ENCODE results near the gene ADAMTSL3.

ADAMTSL3 gene

GRCh38 chr15:83858820-83859505 lies 205.0 kb downstream of the ADAMTSL3 start:
- H3K4me3 ChIP-seq (ENCODE audit: low read depth in 1 of 2, low read length in 2 of 2), result no peak overlapping the region
- no peaks in the 10 kb centered on the region for H3K9me3 ChIP-seq (ENCODE audit: control insufficient read depth in 1 of 2, low read length in 2 of 2)
- no peaks in the 10 kb centered on the region for H3K27me3 ChIP-seq (ENCODE audit: low read depth, low read length)
- H3K36me3 ChIP-seq (ENCODE audit: control insufficient read depth in 1 of 2, insufficient read depth in 2 of 2, low read length in 2 of 2), result no peaks in the 10 kb centered on the region
- H3K4me1 ChIP-seq (ENCODE audit: control insufficient read depth in 1 of 2, insufficient read depth in 2 of 2, low read length in 2 of 2), result peaks cover 0 to 35% of the 10 kb centered on the region in 2 donors
- H3K27ac ChIP-seq (ENCODE audit: low read length), result no peak overlapping the region

GRCh38 chr15:83866692-83867091 lies 212.8 kb downstream of the ADAMTSL3 start:
- Histone ChIP-seq H3K27me3 (ENCODE audit: low read depth, low read length) (no peaks in the 10 kb centered on the region), H3K36me3 (ENCODE audit: control insufficient read depth in 1 of 2, insufficient read depth in 2 of 2, low read length in 2 of 2) (no peaks in the 10 kb centered on the region), H3K9me3 (ENCODE audit: control insufficient read depth in 1 of 2, low read length in 2 of 2) (no peaks in the 10 kb centered on the region), H3K27ac (ENCODE audit: low read length) (no peak overlapping the region), H3K4me1 (ENCODE audit: control insufficient read depth in 1 of 2, insufficient read depth in 2 of 2, low read length in 2 of 2) (peaks cover 0 to 3% of the 10 kb centered on the region in 2 donors), H3K4me3 (ENCODE audit: low read depth in 1 of 2, low read length in 2 of 2) (no peak overlapping the region)

- Histone ChIP-seq H3K36me3 (ENCODE audit: control insufficient read depth in 1 of 2, insufficient read depth in 2 of 2, low read length in 2 of 2) (no peaks in the 10 kb centered on the region), H3K4me3 (ENCODE audit: low read depth in 1 of 2, low read length in 2 of 2) (no peak overlapping the region), H3K9me3 (ENCODE audit: control insufficient read depth in 1 of 2, low read length in 2 of 2) (no peaks in the 10 kb centered on the region), H3K27ac (ENCODE audit: low read length) (no peak overlapping the region), H3K27me3 (ENCODE audit: low read depth, low read length) (no peaks in the 10 kb centered on the region), H3K4me1 (ENCODE audit: control insufficient read depth in 1 of 2, insufficient read depth in 2 of 2, low read length in 2 of 2) (peaks cover 0 to 3% of the 10 kb centered on the region in 2 donors)
Observed at GRCh38 chr15:83869341-83869740, 215.4 kb downstream of the ADAMTSL3 start.

GRCh38 chr15:83871808-83872559 lies 218.1 kb downstream of the ADAMTSL3 start:
- Histone ChIP-seq H3K9me3 (ENCODE audit: control insufficient read depth in 1 of 2, low read length in 2 of 2) (no peaks in the 10 kb centered on the region), H3K4me3 (ENCODE audit: low read depth in 1 of 2, low read length in 2 of 2) (no peak overlapping the region), H3K36me3 (ENCODE audit: control insufficient read depth in 1 of 2, insufficient read depth in 2 of 2, low read length in 2 of 2) (no peaks in the 10 kb centered on the region), H3K27ac (ENCODE audit: low read length) (no peak overlapping the region), H3K27me3 (ENCODE audit: low read depth, low read length) (no peaks in the 10 kb centered on the region), H3K4me1 (ENCODE audit: control insufficient read depth in 1 of 2, insufficient read depth in 2 of 2, low read length in 2 of 2) (peaks cover 0 to 3% of the 10 kb centered on the region in 2 donors)

GRCh38 chr15:83873966-83874365 lies 220.0 kb downstream of the ADAMTSL3 start:
- Histone ChIP-seq H3K9me3 (ENCODE audit: control insufficient read depth in 1 of 2, low read length in 2 of 2) (no peaks in the 10 kb centered on the region), H3K27me3 (ENCODE audit: low read depth, low read length) (no peaks in the 10 kb centered on the region), H3K36me3 (ENCODE audit: control insufficient read depth in 1 of 2, insufficient read depth in 2 of 2, low read length in 2 of 2) (no peaks in the 10 kb centered on the region), H3K4me1 (ENCODE audit: control insufficient read depth in 1 of 2, insufficient read depth in 2 of 2, low read length in 2 of 2) (no peaks in the 10 kb centered on the region), H3K4me3 (ENCODE audit: low read depth in 1 of 2, low read length in 2 of 2) (no peak overlapping the region), H3K27ac (ENCODE audit: low read length) (no peak overlapping the region)

- H3K27ac ChIP-seq (ENCODE audit: low read length), result no peak overlapping the region
- no peaks in the 10 kb centered on the region for H3K4me1 ChIP-seq (ENCODE audit: control insufficient read depth in 1 of 2, insufficient read depth in 2 of 2, low read length in 2 of 2)
- H3K27me3 ChIP-seq (ENCODE audit: low read depth, low read length), result no peaks in the 10 kb centered on the region
- no peaks in the 10 kb centered on the region for H3K9me3 ChIP-seq (ENCODE audit: control insufficient read depth in 1 of 2, low read length in 2 of 2)
- H3K4me3 ChIP-seq (ENCODE audit: low read depth in 1 of 2, low read length in 2 of 2), result no peak overlapping the region
- H3K36me3 ChIP-seq (ENCODE audit: control insufficient read depth in 1 of 2, insufficient read depth in 2 of 2, low read length in 2 of 2), result no peaks in the 10 kb centered on the region
Observed at GRCh38 chr15:83880529-83880928, 226.6 kb downstream of the ADAMTSL3 start.

- H3K9me3 ChIP-seq (ENCODE audit: control insufficient read depth in 1 of 2, low read length in 2 of 2), result no peaks in the 10 kb centered on the region
- H3K27ac ChIP-seq (ENCODE audit: low read length), result no peak overlapping the region
- no peaks in the 10 kb centered on the region for H3K27me3 ChIP-seq (ENCODE audit: low read depth, low read length)
- no peaks in the 10 kb centered on the region for H3K4me1 ChIP-seq (ENCODE audit: control insufficient read depth in 1 of 2, insufficient read depth in 2 of 2, low read length in 2 of 2)
- no peaks in the 10 kb centered on the region for H3K36me3 ChIP-seq (ENCODE audit: control insufficient read depth in 1 of 2, insufficient read depth in 2 of 2, low read length in 2 of 2)
- H3K4me3 ChIP-seq (ENCODE audit: low read depth in 1 of 2, low read length in 2 of 2), result no peak overlapping the region
Observed at GRCh38 chr15:83881156-83881555, 227.2 kb downstream of the ADAMTSL3 start.

GRCh38 chr15:83886321-83886720 lies 232.4 kb downstream of the ADAMTSL3 start:
- no peaks in the 10 kb centered on the region for H3K27me3 ChIP-seq (ENCODE audit: low read depth, low read length)

GRCh38 chr15:83887404-83887803 lies 233.5 kb downstream of the ADAMTSL3 start:
- peaks cover 0 to 3% of the 10 kb centered on the region in 2 donors for H3K4me1 ChIP-seq (ENCODE audit: control insufficient read depth in 1 of 2, insufficient read depth in 2 of 2, low read length in 2 of 2)
- H3K4me3 ChIP-seq (ENCODE audit: low read depth in 1 of 2, low read length in 2 of 2), result no peak overlapping the region
- H3K27ac ChIP-seq (ENCODE audit: low read length), result no peak overlapping the region
- no peaks in the 10 kb centered on the region for H3K27me3 ChIP-seq (ENCODE audit: low read depth, low read length)
- no peaks in the 10 kb centered on the region for H3K9me3 ChIP-seq (ENCODE audit: control insufficient read depth in 1 of 2, low read length in 2 of 2)
- no peaks in the 10 kb centered on the region for H3K36me3 ChIP-seq (ENCODE audit: control insufficient read depth in 1 of 2, insufficient read depth in 2 of 2, low read length in 2 of 2)

More at GRCh38 chr15:83886321-83886720, 232.4 kb downstream of the ADAMTSL3 start:
- H3K4me1 ChIP-seq (ENCODE audit: control insufficient read depth in 1 of 2, insufficient read depth in 2 of 2, low read length in 2 of 2), result peaks cover 0 to 3% of the 10 kb centered on the region in 2 donors
- H3K9me3 ChIP-seq (ENCODE audit: control insufficient read depth in 1 of 2, low read length in 2 of 2), result no peaks in the 10 kb centered on the region
- H3K27ac ChIP-seq (ENCODE audit: low read length), result no peak overlapping the region
- H3K36me3 ChIP-seq (ENCODE audit: control insufficient read depth in 1 of 2, insufficient read depth in 2 of 2, low read length in 2 of 2), result no peaks in the 10 kb centered on the region
- no peak overlapping the region for H3K4me3 ChIP-seq (ENCODE audit: low read depth in 1 of 2, low read length in 2 of 2)

GRCh38 chr15:83887961-83888360 lies 234.0 kb downstream of the ADAMTSL3 start:
- Histone ChIP-seq H3K4me3 (ENCODE audit: low read depth in 1 of 2, low read length in 2 of 2) (no peak overlapping the region), H3K27ac (ENCODE audit: low read length) (no peak overlapping the region), H3K36me3 (ENCODE audit: control insufficient read depth in 1 of 2, insufficient read depth in 2 of 2, low read length in 2 of 2) (no peaks in the 10 kb centered on the region), H3K27me3 (ENCODE audit: low read depth, low read length) (no peaks in the 10 kb centered on the region), H3K9me3 (ENCODE audit: control insufficient read depth in 1 of 2, low read length in 2 of 2) (no peaks in the 10 kb centered on the region), H3K4me1 (ENCODE audit: control insufficient read depth in 1 of 2, insufficient read depth in 2 of 2, low read length in 2 of 2) (peaks cover 0 to 3% of the 10 kb centered on the region in 2 donors)

GRCh38 chr15:83889995-83890394 lies 236.1 kb downstream of the ADAMTSL3 start:
- H3K27me3 ChIP-seq (ENCODE audit: low read depth, low read length), result no peaks in the 10 kb centered on the region
- no peak overlapping the region for H3K27ac ChIP-seq (ENCODE audit: low read length)
- peaks cover 0 to 3% of the 10 kb centered on the region in 2 donors for H3K4me1 ChIP-seq (ENCODE audit: control insufficient read depth in 1 of 2, insufficient read depth in 2 of 2, low read length in 2 of 2)
- H3K36me3 ChIP-seq (ENCODE audit: control insufficient read depth in 1 of 2, insufficient read depth in 2 of 2, low read length in 2 of 2), result no peaks in the 10 kb centered on the region
- no peaks in the 10 kb centered on the region for H3K9me3 ChIP-seq (ENCODE audit: control insufficient read depth in 1 of 2, low read length in 2 of 2)
- no peak overlapping the region for H3K4me3 ChIP-seq (ENCODE audit: low read depth in 1 of 2, low read length in 2 of 2)

All from muscle layer of duodenum (tissue), 2 donors.